Measurements from ENCODE around the gene PDHB.

Gene PDHB

GRCh38 chr3:58377750-58378149 lies 55.9 kb downstream of the PDHB start:
- Histone ChIP-seq H3K36me3 (replicated peaks) (no peaks in the 10 kb centered on the region), H3K4me3 (ENCODE audit: low read depth, low read length) (no peak overlapping the region), H3K27me3 (replicated peaks) (no peaks in the 10 kb centered on the region), H3K27ac (no peak overlapping the region)
- no peak for DNase-seq
- TF ChIP-seq, protein P1, sequence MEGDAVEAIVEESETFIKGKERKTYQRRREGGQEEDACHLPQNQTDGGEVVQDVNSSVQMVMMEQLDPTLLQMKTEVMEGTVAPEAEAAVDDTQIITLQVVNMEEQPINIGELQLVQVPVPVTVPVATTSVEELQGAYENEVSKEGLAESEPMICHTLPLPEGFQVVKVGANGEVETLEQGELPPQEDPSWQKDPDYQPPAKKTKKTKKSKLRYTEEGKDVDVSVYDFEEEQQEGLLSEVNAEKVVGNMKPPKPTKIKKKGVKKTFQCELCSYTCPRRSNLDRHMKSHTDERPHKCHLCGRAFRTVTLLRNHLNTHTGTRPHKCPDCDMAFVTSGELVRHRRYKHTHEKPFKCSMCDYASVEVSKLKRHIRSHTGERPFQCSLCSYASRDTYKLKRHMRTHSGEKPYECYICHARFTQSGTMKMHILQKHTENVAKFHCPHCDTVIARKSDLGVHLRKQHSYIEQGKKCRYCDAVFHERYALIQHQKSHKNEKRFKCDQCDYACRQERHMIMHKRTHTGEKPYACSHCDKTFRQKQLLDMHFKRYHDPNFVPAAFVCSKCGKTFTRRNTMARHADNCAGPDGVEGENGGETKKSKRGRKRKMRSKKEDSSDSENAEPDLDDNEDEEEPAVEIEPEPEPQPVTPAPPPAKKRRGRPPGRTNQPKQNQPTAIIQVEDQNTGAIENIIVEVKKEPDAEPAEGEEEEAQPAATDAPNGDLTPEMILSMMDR (IDR thresholded peaks at IDR 0.05; ENCODE audit: low read depth, low read length, missing control alignments): no peak
- in situ Hi-C loops (cut with HindIII; ENCODE audit: low pct_ligation_motif_present, low sequenced_read_pairs): no loop called here

Data from brain microvascular endothelial cell (primary cell).